Activated CD4-positive, alpha-beta T cell treated with anti-CD3 and anti-CD28 coated beads for 36 hours (primary cell): Measurements from ENCODE around the gene THAP4. TPM values are rescaled to one million over a fixed set of nuclear protein-coding genes. Genes with fewer than 3 reads are reported as not detected.
A peak's percentile ranks its signal among the peaks of the same experiment; 100 is the strongest.

Experiments used
- ATAC-seq: fragments of 200-7000 bp; cut with Tn5 transposase; one replicate; pipeline ENCODE4 v1.10.0; 2021; ENCODE audit warnings: mild to moderate bottlenecking, moderate library complexity
- CTCF ChIA-PET: fragments of 350-600 bp; sonication (Branson Sonifier 250); formaldehyde crosslinking; loops from one replicate; lab custom pipeline; 2021; ENCODE audit warnings: antibody characterized with exemption; lab: Charles Lee
- POLR2A ChIA-PET: fragments of 350-600 bp; sonication (Branson Sonifier 250); formaldehyde crosslinking; loops from one replicate; lab custom pipeline; 2021; ENCODE audit warnings: antibody characterized with exemption, inconsistent platforms; lab: Charles Lee
- DNase-seq: peaks from one replicate; pipeline ENCODE4 v3.0.0-alpha.2; 2020
- H3K27ac Mint-ChIP-seq: one replicate; pipeline ENCODE4 v1.8.0; 2021; ENCODE audit warnings: mixed read lengths
- H3K27me3 Mint-ChIP-seq: one replicate; pipeline ENCODE4 v1.8.0; 2021; ENCODE audit warnings: mixed read lengths
- H3K36me3 Mint-ChIP-seq: one replicate; pipeline ENCODE4 v1.8.0; 2021; ENCODE audit warnings: low read depth, mixed read lengths
- H3K4me1 Mint-ChIP-seq: one replicate; pipeline ENCODE4 v1.8.0; 2021; ENCODE audit warnings: mixed read lengths
- H3K4me3 Mint-ChIP-seq: one replicate; pipeline ENCODE4 v1.8.0; 2021; ENCODE audit warnings: mild to moderate bottlenecking, moderate library complexity, mixed read lengths
- H3K9me3 Mint-ChIP-seq: one replicate; pipeline ENCODE4 v1.8.0; 2021; ENCODE audit warnings: low read depth, mixed read lengths
- intact Hi-C, 2 experiments: fragments of 100-400 bp; cut with DNase I in 1 of 2; cut with micrococcal nuclease in 1 of 2; formaldehyde crosslinking; loops; one replicate each; pipeline versions ENCODE4 v1.14.2 to v1.15.1; 2022 to 2024; cut with DNase I, micrococcal nuclease
- total RNA-seq, 2 experiments: library from RNA; stranded (reverse); gene quantifications; one replicate each; pipeline ENCODE4 v1.2.3, GENCODE V29; 2021

THAP4 gene
- total RNA-seq, 2 experiments from 2014 or later, result 42.5 to 54.1 TPM

GRCh38 chr2:241559323-241560161 lies 77.4 kb downstream of the THAP4 start:
- DNase-seq (peak; percentile 28), ATAC-seq (peak; percentile 47)
- H3K4me3 Mint-ChIP-seq, result peak overlapping the region; percentile 28
- peaks cover 37% of the 10 kb centered on the region for H3K27me3 Mint-ChIP-seq
- intact Hi-C loops, result no loop called here
- peaks cover 9% of the 10 kb centered on the region for H3K9me3 Mint-ChIP-seq
- ChIA-PET CTCF (no interaction called here), POLR2A (no interaction called here)
- peaks cover 11% of the 10 kb centered on the region for H3K36me3 Mint-ChIP-seq
- no peak overlapping the region for H3K27ac Mint-ChIP-seq
- peaks cover 11% of the 10 kb centered on the region for H3K4me1 Mint-ChIP-seq

DNA sequence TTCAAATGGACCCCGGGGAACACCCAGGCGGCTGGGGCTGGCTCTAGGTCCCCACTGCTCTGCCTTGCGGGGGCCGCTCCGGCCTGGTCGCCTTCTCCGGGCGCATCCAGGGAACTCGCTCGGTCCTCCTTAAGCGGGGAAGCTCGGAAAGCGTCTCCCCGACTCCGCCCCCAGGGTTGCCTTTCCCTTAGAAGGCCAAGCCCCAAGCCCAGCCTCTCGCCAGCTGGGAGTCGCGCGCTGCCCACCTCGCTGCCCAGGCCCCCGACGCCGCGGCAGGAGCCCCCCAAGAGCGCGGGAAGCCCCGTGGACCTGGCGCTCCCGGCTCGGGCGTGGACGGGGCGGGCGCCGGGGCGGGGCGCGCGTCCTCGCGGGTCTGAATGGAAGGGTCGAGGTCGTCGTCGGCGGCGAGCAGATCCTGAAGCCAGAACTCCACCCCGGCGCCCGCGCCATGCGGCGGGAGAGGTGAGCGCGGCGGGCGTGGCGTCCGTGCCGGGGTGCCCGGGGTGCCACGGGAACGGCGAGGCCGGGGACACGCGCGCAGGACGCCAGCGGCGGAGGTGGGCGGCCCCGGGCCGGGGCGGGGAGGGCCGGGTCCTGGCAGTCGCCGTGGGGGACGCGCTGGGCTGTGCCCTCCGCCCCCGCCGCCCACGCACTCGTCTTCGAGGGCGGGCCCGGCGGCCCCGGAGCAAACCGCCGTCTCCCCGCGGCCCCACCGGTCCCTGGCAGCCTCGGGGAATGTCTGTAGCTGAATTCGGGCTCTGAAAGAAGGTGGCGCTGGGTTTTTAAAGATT lies 78.2 kb downstream of the THAP4 start, which contains the start of gene BOK:
BOK (plus strand) TSS at position 214 of the 791 bp plus-strand sequence. CDS start 739 bp downstream, outside the sequence.
- DNase-seq (peak; percentile 16), ATAC-seq (peak; percentile 16)
- intact Hi-C loops, result no loop called here
- H3K4me3 Mint-ChIP-seq, result peak within 1 kb of the TSS; percentile 56
- CTCF ChIA-PET, result interaction anchor here (0.9 kb wide), 1 partner anchor 37 kb away, joined by 3 read pairs; no protein-coding TSS in a partner anchor
- H3K4me1 Mint-ChIP-seq, result peaks cover 11% of the 10 kb centered on the region
- no peak within 1 kb of the TSS for H3K27ac Mint-ChIP-seq
- H3K36me3 Mint-ChIP-seq, result peaks cover 11% of the 10 kb centered on the region
- peaks cover 40% of the 10 kb centered on the region for H3K27me3 Mint-ChIP-seq
- peaks cover 9% of the 10 kb centered on the region for H3K9me3 Mint-ChIP-seq
- POLR2A ChIA-PET, result no interaction called here

DNA sequence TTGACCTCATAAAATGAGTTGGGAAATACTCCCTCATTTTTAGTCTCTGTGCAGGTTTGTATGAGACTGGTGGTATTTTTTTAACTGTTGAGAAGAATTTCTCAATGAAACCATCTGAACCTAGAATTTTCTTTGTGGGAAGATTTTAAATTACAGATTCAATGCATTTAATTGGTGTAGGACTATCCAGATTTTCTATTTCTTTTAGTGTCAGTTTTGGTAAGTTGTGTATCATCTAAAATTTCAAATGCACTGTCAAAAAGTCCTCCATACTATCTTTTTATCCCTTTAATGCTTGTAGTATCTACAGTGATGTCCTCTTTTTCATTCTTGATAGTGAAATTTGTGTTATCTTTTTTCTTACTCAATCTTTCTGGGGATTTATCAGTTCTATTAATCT lies 80.2 kb downstream of the THAP4 start:
- ChIA-PET CTCF (interaction anchor here (0.6 kb wide), 1 partner anchor 13 kb away, joined by 3 read pairs; no protein-coding TSS in a partner anchor), POLR2A (no interaction called here)
- ATAC-seq (no peak), DNase-seq (no peak)
- Mint-ChIP-seq H3K36me3 (peaks cover 11% of the 10 kb centered on the region), H3K9me3 (peaks cover 9% of the 10 kb centered on the region), H3K27me3 (peaks cover 49% of the 10 kb centered on the region), H3K27ac (no peak overlapping the region), H3K4me1 (peaks cover 11% of the 10 kb centered on the region), H3K4me3 (no peak overlapping the region)
- intact Hi-C loops, result no loop called here

DNA sequence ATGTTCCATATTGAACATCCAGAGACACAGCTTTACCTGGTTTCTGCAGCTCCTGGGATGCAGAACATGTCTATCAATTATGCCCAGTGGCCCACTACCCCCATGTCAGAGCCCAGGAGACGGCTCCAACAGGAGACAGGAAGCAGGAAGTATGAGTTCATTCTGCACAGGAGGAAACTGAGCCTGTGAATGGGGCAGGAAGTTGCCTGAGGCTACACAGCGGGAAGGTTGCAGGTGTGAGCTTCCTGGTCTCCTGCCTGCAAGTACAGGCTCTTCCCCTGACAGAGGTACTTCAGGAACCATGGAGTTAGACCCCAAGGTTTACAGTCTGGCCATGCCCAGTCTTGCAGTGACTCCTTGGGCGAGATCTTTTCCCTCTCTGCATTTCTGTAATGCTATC lies 81.2 kb downstream of the THAP4 start:
- Mint-ChIP-seq H3K27me3 (peaks cover 55% of the 10 kb centered on the region), H3K9me3 (peaks cover 9% of the 10 kb centered on the region), H3K4me1 (peaks cover 11% of the 10 kb centered on the region), H3K27ac (no peak overlapping the region), H3K36me3 (peaks cover 11% of the 10 kb centered on the region), H3K4me3 (no peak overlapping the region)
- ChIA-PET POLR2A (interaction anchor here (0.6 kb wide), 1 partner anchor 24 kb away, joined by 3 read pairs; no protein-coding TSS in a partner anchor), CTCF (no interaction called here)
- DNase-seq (no peak), ATAC-seq (no peak)
- intact Hi-C loops, result no loop called here

- H3K4me1 Mint-ChIP-seq, result peaks cover 8% of the 10 kb centered on the region
- no peak overlapping the region for H3K4me3 Mint-ChIP-seq
- intact Hi-C loops, result no loop called here
- no peak overlapping the region for H3K27ac Mint-ChIP-seq
- ChIA-PET CTCF (interaction anchor here (0.6 kb wide), 1 partner anchor 95 kb away, joined by 3 read pairs; no protein-coding TSS in a partner anchor), POLR2A (no interaction called here)
- ATAC-seq (no peak), DNase-seq (no peak)
- peaks cover 11% of the 10 kb centered on the region for H3K36me3 Mint-ChIP-seq
- H3K9me3 Mint-ChIP-seq, result peaks cover 9% of the 10 kb centered on the region
- peaks cover 47% of the 10 kb centered on the region for H3K27me3 Mint-ChIP-seq
These were observed 82.2 kb downstream of the THAP4 start for GRCh38 chr2:241554610-241555322.

DNA sequence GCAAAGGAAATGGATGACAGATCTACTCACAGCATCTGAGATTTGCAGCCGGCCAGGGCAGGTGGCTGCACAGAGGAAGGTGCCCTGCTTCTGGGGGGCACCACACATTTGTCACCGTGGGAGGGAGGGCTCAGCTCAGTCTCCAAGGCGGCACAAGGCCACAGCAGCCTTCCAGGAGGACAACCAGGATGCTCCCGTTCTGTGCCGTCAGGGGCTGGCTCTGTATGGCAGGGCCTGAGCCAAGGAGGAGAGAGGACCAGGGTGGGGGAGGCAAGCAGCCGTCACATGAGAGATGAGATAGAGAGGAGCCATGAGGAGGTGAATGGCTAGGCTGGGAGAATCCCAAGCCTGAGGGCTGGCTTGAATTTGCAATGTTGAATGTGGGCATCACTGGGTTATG lies 83.0 kb downstream of the THAP4 start:
- Mint-ChIP-seq H3K4me3 (no peak overlapping the region), H3K36me3 (peaks cover 11% of the 10 kb centered on the region), H3K9me3 (peaks cover 9% of the 10 kb centered on the region), H3K4me1 (peaks cover 8% of the 10 kb centered on the region), H3K27me3 (peaks cover 50% of the 10 kb centered on the region), H3K27ac (no peak overlapping the region)
- ATAC-seq (no peak), DNase-seq (no peak)
- intact Hi-C loops, result no loop called here
- ChIA-PET POLR2A (no interaction called here), CTCF (no interaction called here)

DNA sequence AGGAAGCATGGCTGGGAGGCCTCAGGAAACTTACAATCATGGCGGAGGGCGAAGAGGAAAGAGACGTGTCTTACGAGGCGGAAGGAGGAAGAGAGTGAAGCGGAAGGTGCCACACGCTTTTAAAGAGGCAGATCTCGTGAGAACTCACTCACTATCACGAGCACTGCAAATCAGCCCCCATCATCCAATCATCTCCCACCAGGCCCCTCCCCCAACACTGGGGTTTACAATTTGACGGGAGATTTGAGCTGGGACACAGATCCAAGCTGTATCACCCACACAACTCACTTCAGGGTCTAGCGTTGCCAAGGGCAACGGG lies 83.5 kb downstream of the THAP4 start:
- ChIA-PET CTCF (no interaction called here), POLR2A (no interaction called here)
- intact Hi-C loops, result no loop called here
- no peak for DNase-seq
- ATAC-seq, result no peak
- H3K27ac Mint-ChIP-seq, result no peak overlapping the region
- peaks cover 9% of the 10 kb centered on the region for H3K9me3 Mint-ChIP-seq
- H3K27me3 Mint-ChIP-seq, result peaks cover 50% of the 10 kb centered on the region
- peaks cover 11% of the 10 kb centered on the region for H3K36me3 Mint-ChIP-seq
- no peak overlapping the region for H3K4me3 Mint-ChIP-seq
- peaks cover 8% of the 10 kb centered on the region for H3K4me1 Mint-ChIP-seq

GRCh38 chr2:241551998-241552737 lies 84.8 kb downstream of the THAP4 start:
- ATAC-seq (no peak), DNase-seq (no peak)
- peaks cover 2% of the 10 kb centered on the region for H3K36me3 Mint-ChIP-seq
- H3K4me3 Mint-ChIP-seq, result no peak overlapping the region
- ChIA-PET POLR2A (no interaction called here), CTCF (no interaction called here)
- H3K27me3 Mint-ChIP-seq, result peaks cover 42% of the 10 kb centered on the region
- intact Hi-C loops, result no loop called here
- no peak overlapping the region for H3K27ac Mint-ChIP-seq
- H3K4me1 Mint-ChIP-seq, result peaks cover 5% of the 10 kb centered on the region
- no peaks in the 10 kb centered on the region for H3K9me3 Mint-ChIP-seq

- Mint-ChIP-seq H3K4me3 (no peak overlapping the region), H3K27ac (no peak overlapping the region), H3K9me3 (no peaks in the 10 kb centered on the region), H3K36me3 (no peaks in the 10 kb centered on the region), H3K4me1 (peaks cover 5% of the 10 kb centered on the region), H3K27me3 (peaks cover 41% of the 10 kb centered on the region)
- intact Hi-C loops, result no loop called here
- DNase-seq, result no peak
- ChIA-PET POLR2A (no interaction called here), CTCF (no interaction called here)
- no peak for ATAC-seq
These were observed 85.4 kb downstream of the THAP4 start for GRCh38 chr2:241551599-241551997.

DNA sequence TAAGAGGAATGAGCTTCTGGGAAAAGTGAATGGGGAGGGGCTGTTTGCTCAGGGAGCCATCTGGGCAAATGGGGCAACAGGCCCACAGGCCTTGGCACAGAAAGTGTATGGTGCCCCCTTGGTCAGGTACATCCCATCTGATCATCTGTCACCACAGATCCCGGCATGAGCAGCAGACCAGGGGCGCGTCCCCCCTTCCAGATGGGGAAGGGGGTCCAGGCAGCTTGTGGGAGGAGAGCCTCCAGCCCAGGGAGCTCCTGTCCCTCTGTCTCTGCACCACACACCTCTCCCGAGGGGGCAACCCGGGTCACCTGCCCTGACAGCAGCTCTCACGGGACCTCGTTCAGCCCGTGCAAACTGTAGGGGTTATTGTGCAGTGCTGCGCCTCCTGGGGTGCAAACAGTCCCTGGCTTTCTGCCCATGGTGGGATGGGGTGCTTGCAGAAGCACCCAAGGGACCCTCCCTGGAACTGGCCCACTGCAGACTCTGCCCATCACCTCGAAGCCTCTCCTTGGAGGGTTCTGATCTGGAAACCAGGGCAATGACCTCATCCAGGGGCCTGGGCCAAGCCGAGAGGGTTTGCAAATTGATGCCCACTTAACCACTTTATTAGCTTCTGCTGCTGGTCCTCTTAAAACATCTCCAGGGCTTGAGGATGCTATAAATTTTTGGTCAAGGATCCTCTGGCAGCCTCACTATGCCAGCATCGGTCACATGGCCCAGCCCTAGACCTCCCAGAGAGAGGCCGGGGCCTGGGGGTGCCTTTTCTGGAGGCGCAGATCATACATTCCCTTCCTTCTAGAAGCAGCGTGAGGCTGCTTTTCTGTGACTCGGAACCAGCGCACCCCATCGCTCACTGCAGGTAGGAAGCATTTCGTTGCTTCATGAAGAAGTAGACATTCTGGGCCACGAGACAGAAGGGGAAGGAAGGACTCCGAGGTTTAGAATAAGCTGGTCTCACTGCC lies 86.1 kb downstream of the THAP4 start:
- POLR2A ChIA-PET, result no interaction called here
- Mint-ChIP-seq H3K4me3 (no peak overlapping the region), H3K27ac (no peak overlapping the region), H3K36me3 (no peaks in the 10 kb centered on the region), H3K9me3 (no peaks in the 10 kb centered on the region), H3K4me1 (peaks cover 4% of the 10 kb centered on the region), H3K27me3 (peaks cover 37% of the 10 kb centered on the region)
- intact Hi-C loops, result no loop called here
- CTCF ChIA-PET, result no interaction called here
- no peak for ATAC-seq
- no peak for DNase-seq
